IMR-90 (cell line): ENCODE measurements around the gene CAPRIN1. TPM values are rescaled to one million over a fixed set of nuclear protein-coding genes. Genes with fewer than 3 reads are reported as not detected.

Experiments used
- ATAC-seq: fragments of 200-7000 bp; cut with Tn5 transposase; 2 replicates; pipeline ENCODE4 v1.9.1; 2020; ENCODE audit warnings: low read depth, mild to moderate bottlenecking, moderate library complexity
- BruUV-seq: library from RNA; stranded (reverse); fragments of 400-500 nt; replicated peaks from 2 replicates; lab custom pipeline; 2021; lab: Mats Ljungman, UMichigan
- CTCF ChIA-PET: fragments of 300-600 bp; formaldehyde crosslinking; extraction: SDS; loops from one replicate; lab custom pipeline; 2021; ENCODE audit warnings: antibody characterized with exemption; lab: Yijun Ruan, JAX
- POLR2A ChIA-PET: fragments of 300-600 bp; sonication (Branson Sonifier 250); formaldehyde crosslinking; loops from one replicate; lab custom pipeline; 2022; ENCODE audit warnings: antibody characterized with exemption; ENCODE audit not compliant: unreplicated experiment; lab: Charles Lee
- DNase-seq: peaks from one replicate; pipeline ENCODE4 v3.0.0; 2013
- H2AFZ ChIP-seq: replicated peaks from 2 replicates; pipeline ENCODE3; 2013; ENCODE audit warnings: low read length, mild to moderate bottlenecking; ENCODE audit not compliant: poor library complexity
- H2AK5ac ChIP-seq: 2 replicates; pipeline ENCODE4 v1.6.1; 2013; ENCODE audit warnings: low read depth, low read length, inconsistent platforms
- H2AK9ac ChIP-seq: replicated peaks from 2 replicates; pipeline ENCODE3; 2013; ENCODE audit warnings: mild to moderate bottlenecking, low read depth, low read length, moderate library complexity; ENCODE audit not compliant: poor library complexity
- H2BK120ac ChIP-seq: 2 replicates; pipeline ENCODE4 v1.6.1; 2013; ENCODE audit warnings: low read depth, low read length, inconsistent platforms
- H2BK15ac ChIP-seq: 3 replicates; pipeline ENCODE4 v1.6.1; 2013; ENCODE audit warnings: low read depth, low read length, inconsistent platforms
- H2BK20ac ChIP-seq: 2 replicates; pipeline ENCODE4 v1.6.1; 2013; ENCODE audit warnings: low read depth, mild to moderate bottlenecking, inconsistent platforms, low read length, moderate library complexity
- H2BK5ac ChIP-seq: 2 replicates; pipeline ENCODE4 v1.6.1; 2013; ENCODE audit warnings: mild to moderate bottlenecking, low read depth, low read length, inconsistent platforms; ENCODE audit not compliant: poor library complexity, severe bottlenecking
- H3K14ac ChIP-seq: replicated peaks from 2 replicates; pipeline ENCODE4 v1.6.1; 2013; ENCODE audit warnings: low read depth, low read length, inconsistent platforms
- H3K18ac ChIP-seq: 2 replicates; pipeline ENCODE4 v1.6.1; 2013; ENCODE audit warnings: low read depth, low read length, control low read depth
- H3K23ac ChIP-seq: 2 replicates; pipeline ENCODE4 v1.6.1; 2013; ENCODE audit warnings: low read depth, low read length, inconsistent platforms
- H3K27ac ChIP-seq: 2 replicates; pipeline ENCODE4 v1.5.1; 2013; ENCODE audit warnings: mild to moderate bottlenecking, control low read depth, low read length; ENCODE audit not compliant: insufficient read depth
- H3K27me3 ChIP-seq: 2 replicates; pipeline ENCODE4 v1.6.1; 2013; ENCODE audit warnings: low read length; ENCODE audit not compliant: control insufficient read depth, insufficient read depth
- H3K36me3 ChIP-seq: 2 replicates; pipeline ENCODE4 v1.6.1; 2013; ENCODE audit warnings: low read length, mixed read lengths; ENCODE audit not compliant: control insufficient read depth, insufficient read depth
- H3K4ac ChIP-seq: 2 replicates; pipeline ENCODE4 v1.6.1; 2013; ENCODE audit warnings: low read depth, low read length, inconsistent platforms
- H3K4me1 ChIP-seq: 2 replicates; pipeline ENCODE4 v1.6.1; 2013; ENCODE audit warnings: low read length, mixed read lengths; ENCODE audit not compliant: control insufficient read depth, insufficient read depth
- H3K4me2 ChIP-seq: 2 replicates; pipeline ENCODE4 v1.6.1; 2013; ENCODE audit warnings: low read depth, mild to moderate bottlenecking, control low read depth, low read length, moderate library complexity
- H3K4me3 ChIP-seq: 2 replicates; pipeline ENCODE4 v1.5.1; 2013; ENCODE audit warnings: low read depth, mild to moderate bottlenecking, control low read depth, low read length, moderate library complexity; ENCODE audit not compliant: insufficient read depth
- H3K56ac ChIP-seq: 2 replicates; pipeline ENCODE4 v1.6.1; 2013; ENCODE audit warnings: low read length, inconsistent platforms; ENCODE audit not compliant: insufficient read depth; ENCODE audit errors: extremely low read depth
- H3K79me1 ChIP-seq, 2 experiments: 2 replicates each; pipeline ENCODE4 v1.6.1; 2013; ENCODE audit warnings: low read length in 2 of 2, inconsistent platforms in 1 of 2, low read depth in 1 of 2
- H3K9ac ChIP-seq: 2 replicates; pipeline ENCODE4 v1.6.1; 2013; ENCODE audit warnings: low read depth, low read length, control low read depth
- H3K9me1 ChIP-seq: 2 replicates; pipeline ENCODE4 v1.6.1; 2013; ENCODE audit warnings: low read length, inconsistent platforms; ENCODE audit not compliant: insufficient read depth
- H3K9me3 ChIP-seq: 2 replicates; pipeline ENCODE4 v1.6.1; 2013; ENCODE audit warnings: low read length; ENCODE audit not compliant: control insufficient read depth, insufficient read depth
- H4K20me1 ChIP-seq: 2 replicates; pipeline ENCODE4 v1.6.1; 2013; ENCODE audit warnings: low read length, inconsistent platforms; ENCODE audit not compliant: insufficient read depth
- H4K5ac ChIP-seq: 2 replicates; pipeline ENCODE4 v1.6.1; 2013; ENCODE audit warnings: mild to moderate bottlenecking, low read depth, low read length, control low read depth
- H4K8ac ChIP-seq, 2 experiments: 2 replicates each; pipeline ENCODE4 v1.6.1; 2013; ENCODE audit warnings: low read depth in 2 of 2, low read length in 2 of 2, control low read depth in 1 of 2, inconsistent platforms in 1 of 2
- H4K91ac ChIP-seq: 2 replicates; pipeline ENCODE4 v1.6.1; 2013; ENCODE audit warnings: low read depth, low read length, inconsistent platforms; ENCODE audit not compliant: insufficient read depth
- FOS ChIP-seq: fragments of 150-350 bp; IDR thresholded peaks from 2 replicates; pipeline ENCODE4 v1.6.1; 2016; ENCODE audit warnings: low read depth, low read length
- MAZ ChIP-seq: IDR thresholded peaks from 2 replicates; pipeline ENCODE4 v1.6.1; 2012; ENCODE audit warnings: low read depth, mild to moderate bottlenecking, low read length, improper control_type of control experiment, moderate library complexity, borderline replicate concordance
- NFE2L2 ChIP-seq: fragments of 150-350 bp; IDR thresholded peaks from 2 replicates; pipeline ENCODE4 v1.6.1; 2016; ENCODE audit warnings: low read depth, mild to moderate bottlenecking, low read length
- POLR2A ChIP-seq: IDR thresholded peaks from 2 replicates; pipeline ENCODE4 v1.6.1; 2012; ENCODE audit warnings: mild to moderate bottlenecking, low read depth, low read length
- RAD21 ChIP-seq: IDR thresholded peaks from 2 replicates; pipeline ENCODE4 v1.6.1; 2012; ENCODE audit warnings: low read length, improper control_type of control experiment
- RCOR1 ChIP-seq: IDR thresholded peaks from 2 replicates; pipeline ENCODE4 v1.6.1; 2012; ENCODE audit warnings: mild to moderate bottlenecking, low read length, improper control_type of control experiment; ENCODE audit not compliant: insufficient replicate concordance
- RFX5 ChIP-seq: IDR thresholded peaks from 2 replicates; pipeline ENCODE4 v1.8.0; 2012; ENCODE audit warnings: low read depth, mild to moderate bottlenecking, low read length, moderate library complexity
- USF2 ChIP-seq: fragments of 150-350 bp; IDR thresholded peaks from 2 replicates; pipeline ENCODE4 v1.6.1; 2017; ENCODE audit warnings: mild to moderate bottlenecking, antibody characterized with exemption, low read length, low read depth
- WGBS, 2 experiments: methylation state at CpG; one replicate each; pipeline versions ENCODE4 v1.1.5 to v1.1.7; 2013; ENCODE audit warnings: missing lambda C conversion rate in 2 of 2; ENCODE audit not compliant: insufficient read length in 1 of 2; ENCODE audit errors: extremely low coverage in 2 of 2; 5-methylcytosine and 5-hydroxymethylcytosine counted together
- dilution Hi-C: fragments of 300-500 bp; cut with HindIII; formaldehyde crosslinking; loops from one replicate; pipeline ENCODE4 v1.14.3; 2018; ENCODE audit warnings: low sequenced_read_pairs; ENCODE audit not compliant: unreplicated experiment
- in situ Hi-C: fragments of 300-500 bp; cut with MboI; formaldehyde crosslinking; loops from 3 replicates; pipeline ENCODE4 v1.14.3; 2019; ENCODE audit warnings: low sequenced_read_pairs, inconsistent platforms, mixed read lengths
- intact Hi-C: fragments of 100-400 bp; cut with micrococcal nuclease; formaldehyde crosslinking; loops from 2 replicates; pipeline ENCODE4 v1.10.0; 2022
- polyA plus RNA-seq, 3 experiments: library from polyadenylated mRNA; depleted of rRNA; stranded (reverse); fragments of >200 nt; gene quantifications; 2 replicates each; pipeline ENCODE4 v1.2.3, GENCODE V29; 2012; ENCODE audit warnings: low replicate concordance in 1 of 3
- total RNA-seq: library from RNA; depleted of rRNA; stranded (reverse); fragments of >200 nt; gene quantifications from 2 replicates; pipeline ENCODE4 v1.2.3, GENCODE V29; 2012

Gene CAPRIN1
- total and polyA plus RNA-seq, 2 of the 4 experiments (the other 2 are of a cell fraction): 127 to 253 TPM

GRCh38 chr11:34013898-34014571 is 37.5 kb upstream of the CAPRIN1 start:
- no peaks in the 10 kb centered on the region for H3K79me1 ChIP-seq
- H4K5ac ChIP-seq: no peak overlapping the region
- no peaks in the 10 kb centered on the region for H4K20me1 ChIP-seq
- no peaks in the 10 kb centered on the region for H3K9me1 ChIP-seq
- H3K4me3 ChIP-seq: no peak overlapping the region
- H2AK9ac ChIP-seq: no peak overlapping the region
- H2BK15ac ChIP-seq: no peak overlapping the region
- BruUV-seq: no TSS peak
- no peak overlapping the region for H3K27ac ChIP-seq
- dilution Hi-C loops: no loop called here
- H3K27me3 ChIP-seq: peaks cover 10% of the 10 kb centered on the region
- no peaks in the 10 kb centered on the region for H3K36me3 ChIP-seq
- H3K4me2 ChIP-seq: no peak overlapping the region
- no peak overlapping the region for H4K91ac ChIP-seq
- H3K4ac ChIP-seq: no peak overlapping the region
- TF ChIP-seq USF2: no peak
- TF ChIP-seq NFE2L2: no peak
- TF ChIP-seq MAZ: no peak
- TF ChIP-seq FOS: no peak
- TF ChIP-seq RCOR1: no peak
- TF ChIP-seq POLR2A: no peak
- TF ChIP-seq RAD21: no peak
- no peak for TF ChIP-seq RFX5
- intact Hi-C loops: no loop called here
- H3K9me3 ChIP-seq: no peaks in the 10 kb centered on the region
- H3K9ac ChIP-seq: no peak overlapping the region
- H3K18ac ChIP-seq: no peak overlapping the region
- no CpG with 5 or more reads among the region's 4 CpGs for WGBS, 2 experiments
- no peaks in the 10 kb centered on the region for H3K4me1 ChIP-seq
- H3K23ac ChIP-seq: no peak overlapping the region
- DNase-seq: no peak
- no peak overlapping the region for H3K56ac ChIP-seq
- no peak overlapping the region for H2AFZ ChIP-seq
- CTCF ChIA-PET: no interaction called here
- POLR2A ChIA-PET: no interaction called here
- no peak for ATAC-seq
- no peak overlapping the region for H2BK5ac ChIP-seq
- no peak overlapping the region for H3K14ac ChIP-seq
- no peak overlapping the region for H2BK120ac ChIP-seq
- in situ Hi-C loops: no loop called here
- H2AK5ac ChIP-seq: no peak overlapping the region
- no peak overlapping the region for H4K8ac ChIP-seq
- H2BK20ac ChIP-seq: no peak overlapping the region
